GM19025 (cell line): ENCODE results near the gene KIF16B.
A peak's percentile ranks its signal among the peaks of the same experiment; 100 is the strongest.
"Not testable (repeated sequence)": the region's sequence is repeated elsewhere in the genome, so short reads cannot be mapped to it uniquely, and the experiment has no call there.

Source experiments
- ATAC-seq: cut with Tn5 transposase; IDR thresholded peaks from one replicate; pipeline ENCODE4 v1.9.1; 2021; ENCODE audit warnings: mild to moderate bottlenecking, low read depth, moderate library complexity; ENCODE audit not compliant: unreplicated experiment

KIF16B gene

DNA sequence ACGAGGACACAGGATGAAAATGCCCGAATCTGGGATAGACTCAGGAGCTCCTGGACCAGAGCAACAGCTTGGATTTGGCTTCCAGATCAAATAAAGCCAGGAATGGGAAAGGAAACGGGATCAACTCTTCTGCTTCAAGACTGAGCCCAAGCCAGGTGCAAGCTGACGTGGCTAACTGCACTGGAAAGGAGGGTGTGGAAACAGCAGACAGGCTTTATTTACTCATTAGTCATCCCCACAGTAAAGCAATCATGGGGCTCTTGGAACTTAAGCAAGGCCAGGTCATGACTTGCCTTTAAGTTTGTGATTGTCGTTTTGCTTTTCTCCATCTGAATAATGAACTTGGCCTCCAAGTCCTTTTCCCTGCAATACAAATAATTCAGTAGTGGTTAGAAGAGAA, 45.2 kb downstream of the KIF16B start:
- ATAC-seq: no peak

DNA sequence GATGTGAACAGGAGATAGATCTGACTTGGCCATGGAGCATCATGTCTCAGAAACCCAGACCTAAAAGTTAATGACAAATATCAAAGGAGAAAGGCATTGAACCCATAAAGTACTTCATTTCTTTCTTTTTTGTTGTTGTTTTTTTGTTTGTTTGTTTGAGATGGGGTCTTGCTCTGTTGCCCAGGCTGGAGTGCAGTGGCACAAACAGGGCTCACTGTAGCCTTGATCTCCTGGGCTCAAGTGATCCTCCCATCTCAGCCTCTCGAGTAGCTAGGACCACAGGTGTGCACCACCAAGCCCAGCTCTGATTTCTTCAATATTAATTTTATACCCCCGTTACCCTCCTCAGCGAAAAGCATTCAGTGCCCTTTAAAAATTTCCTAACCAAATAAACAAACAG, 45.8 kb downstream of the KIF16B start:
- no peak for ATAC-seq

DNA sequence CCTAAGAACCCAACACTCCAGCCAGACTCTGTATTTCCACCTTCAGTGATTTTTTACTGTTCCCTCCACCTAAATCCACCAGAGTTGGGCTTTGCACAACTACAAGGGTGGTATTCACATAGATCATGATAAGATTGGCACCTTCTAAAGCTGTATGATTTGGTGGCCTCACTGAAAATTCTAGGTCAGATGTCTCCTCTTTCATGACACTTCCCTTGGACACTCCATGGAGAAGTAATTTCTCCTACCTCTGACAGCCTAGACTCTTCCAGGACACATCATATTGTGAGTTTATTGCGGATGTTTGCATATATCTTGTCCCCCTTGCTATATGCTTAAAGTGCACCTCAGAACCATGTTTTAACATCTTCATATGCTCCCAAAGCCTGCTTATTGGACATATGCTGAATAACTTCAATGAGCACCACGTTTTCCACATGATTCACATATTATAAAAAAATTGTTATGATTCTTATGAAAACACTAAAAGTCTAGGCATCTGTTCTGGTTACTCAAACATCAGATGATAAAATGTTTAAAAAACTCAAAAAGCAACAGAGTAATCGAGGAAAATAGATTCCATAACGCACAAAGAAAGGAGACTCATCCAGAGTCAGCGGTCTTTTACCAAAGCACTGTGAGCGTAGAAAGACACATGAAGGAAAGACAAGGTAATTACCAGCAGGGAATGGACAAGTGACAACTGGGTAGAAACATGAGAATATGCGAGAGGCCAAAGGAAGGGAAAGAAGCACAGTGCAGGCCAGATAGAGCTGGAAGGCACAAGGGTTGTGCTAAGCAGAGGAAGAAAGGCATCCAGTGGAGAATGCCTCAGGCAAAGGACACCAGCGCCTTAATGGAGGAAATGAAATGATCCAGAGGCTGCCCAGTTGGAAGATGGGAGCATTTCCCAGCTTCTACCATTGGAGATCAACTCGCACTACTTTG, 46.5 kb downstream of the KIF16B start:
- no peak for ATAC-seq

DNA sequence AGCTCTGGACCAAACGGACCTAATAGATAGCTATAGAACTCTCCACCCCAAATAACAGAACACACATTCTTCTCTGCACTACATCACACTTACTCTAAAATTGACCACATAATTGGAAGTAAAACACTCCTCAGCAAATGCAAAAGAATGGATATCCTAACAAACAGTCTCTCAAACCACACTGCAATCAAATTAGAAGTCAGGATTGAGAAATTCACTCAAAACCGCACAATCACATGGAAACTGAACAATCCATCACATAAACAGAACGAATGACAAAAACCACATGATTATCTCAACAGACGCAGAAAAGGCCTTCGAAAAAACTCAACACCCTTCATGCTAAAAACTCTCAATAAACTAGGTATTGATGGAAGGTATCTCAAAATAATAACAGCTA, 50.6 kb downstream of the KIF16B start:
- not testable (repeated sequence) for ATAC-seq

DNA sequence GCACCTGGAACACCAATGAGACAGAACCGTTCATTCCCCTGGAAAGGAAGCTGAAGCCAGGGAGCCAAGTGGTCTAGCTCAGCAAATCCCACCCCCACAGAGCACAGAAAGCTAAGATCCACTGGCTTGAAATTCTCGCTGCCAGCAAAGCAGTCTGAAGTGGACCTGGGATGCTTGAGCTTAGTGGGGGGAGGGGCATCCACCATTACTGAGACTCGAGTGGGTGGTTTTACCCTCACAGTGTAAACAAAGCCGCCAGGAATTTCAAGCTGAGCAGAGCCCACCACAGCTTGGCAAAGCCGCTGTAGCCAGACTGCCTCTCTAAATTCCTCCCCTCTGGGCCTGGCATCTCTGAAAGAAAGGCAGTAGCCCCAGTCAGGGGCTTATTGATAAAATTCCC, 53.1 kb downstream of the KIF16B start:
- no peak for ATAC-seq

DNA sequence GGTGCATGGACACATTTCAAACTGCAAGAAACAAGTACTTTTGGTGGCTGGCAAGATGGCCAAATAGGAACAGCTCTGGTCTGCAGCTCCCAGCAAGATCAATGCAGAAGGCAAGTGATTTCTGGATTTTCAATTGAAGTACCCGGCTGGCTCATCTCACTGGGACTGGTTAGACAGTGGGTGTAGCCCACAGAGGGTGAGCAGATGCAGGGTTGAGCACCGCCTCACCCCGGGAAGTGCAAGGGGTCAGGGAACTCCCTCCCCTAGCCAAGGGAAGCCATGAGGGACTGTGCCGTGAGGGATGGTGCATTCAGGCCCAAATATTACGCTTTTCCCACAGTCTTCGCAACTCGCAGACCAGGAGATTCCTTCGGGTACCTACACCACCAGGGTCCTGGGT, 53.6 kb downstream of the KIF16B start:
- ATAC-seq: not testable (repeated sequence)

DNA sequence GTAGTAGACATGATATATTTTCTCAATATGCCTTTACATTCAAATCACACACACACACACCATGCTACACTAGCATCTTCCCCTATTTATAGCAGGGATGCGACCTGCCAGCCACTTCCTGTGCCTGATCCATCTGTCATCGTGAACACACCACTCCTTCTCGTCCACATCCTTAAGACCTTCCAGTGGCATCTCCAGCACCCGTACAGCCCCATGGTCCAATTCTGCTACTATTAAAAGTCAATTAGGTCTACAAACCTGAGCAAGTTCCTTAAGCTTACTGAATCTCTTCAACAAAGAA, 54.5 kb downstream of the KIF16B start:
- no peak for ATAC-seq

DNA sequence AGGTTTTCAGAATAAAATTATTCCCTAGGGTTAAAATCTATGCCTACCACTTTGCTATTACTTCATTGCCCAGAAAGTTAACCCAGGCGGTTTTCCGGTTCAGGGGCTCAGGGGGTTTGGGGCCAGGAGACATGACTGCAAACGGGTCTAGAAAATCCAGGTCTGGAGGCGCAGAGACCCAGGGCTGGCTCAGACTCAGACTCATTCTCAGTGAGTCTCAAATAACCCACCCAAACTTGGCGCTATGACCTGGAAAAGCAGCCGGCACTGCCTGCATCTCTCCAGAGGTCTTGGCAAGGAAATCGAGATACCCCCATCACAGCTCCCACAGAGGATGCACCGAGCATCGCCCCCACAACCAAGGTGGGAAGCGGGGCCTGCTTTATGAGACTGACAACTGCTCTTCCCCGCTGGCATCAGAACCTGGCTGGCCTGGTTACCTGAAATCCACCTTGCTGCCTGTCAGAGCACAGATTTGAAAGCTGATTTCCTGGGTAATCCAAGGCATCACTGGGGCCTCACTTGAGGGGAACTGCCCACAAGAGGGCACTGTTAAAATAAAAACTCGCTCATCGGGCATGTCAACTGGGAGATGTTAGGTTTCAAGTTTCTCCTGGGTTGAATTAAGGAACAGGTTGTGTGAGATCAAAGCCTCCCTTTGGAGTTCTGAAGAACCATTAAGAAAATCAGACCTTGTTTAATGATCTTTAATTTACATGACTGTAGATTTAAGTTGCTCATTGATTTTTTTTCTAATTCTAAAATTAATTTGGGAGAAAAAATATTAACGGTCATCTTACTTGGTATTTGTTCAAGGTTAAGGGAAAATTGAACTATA, 55.1 kb downstream of the KIF16B start:
- ATAC-seq: no peak

DNA sequence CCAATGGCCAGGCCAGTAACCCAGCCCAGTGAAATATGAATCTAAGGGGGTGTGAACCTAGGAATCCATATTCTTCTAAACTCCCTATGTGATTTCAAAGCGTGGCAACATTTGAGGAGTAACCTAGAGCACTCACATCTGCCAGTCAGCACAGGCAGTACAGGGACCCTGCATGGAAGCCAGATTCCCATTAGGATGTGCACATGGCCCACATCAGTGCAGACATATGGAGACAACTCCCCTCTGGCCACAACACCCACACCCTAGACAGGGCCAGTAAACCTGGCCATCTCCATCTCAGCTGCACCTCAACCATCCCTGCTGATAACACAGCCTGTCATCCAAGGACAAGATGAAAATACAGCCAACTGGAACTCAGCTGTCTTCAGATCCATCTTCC, 56.5 kb downstream of the KIF16B start:
- ATAC-seq: no peak

DNA sequence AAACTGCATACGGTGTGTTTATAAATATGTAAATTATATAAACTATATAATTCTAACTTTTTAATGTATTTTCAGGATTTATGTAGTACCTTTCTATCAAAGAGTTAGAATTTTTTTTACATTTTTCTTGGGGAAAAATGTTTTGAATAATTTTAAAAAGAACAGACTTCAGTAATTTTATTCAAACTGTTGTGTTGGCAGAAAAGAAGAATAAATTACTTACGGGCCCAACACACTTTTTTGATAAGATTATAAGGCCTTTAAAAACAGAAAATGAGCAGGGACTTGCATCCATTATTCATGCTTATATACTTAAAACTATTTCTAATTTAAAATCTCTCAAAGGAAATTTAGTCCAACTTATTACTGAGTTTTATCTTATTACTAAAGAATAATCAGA, 58.2 kb downstream of the KIF16B start:
- ATAC-seq: no peak

DNA sequence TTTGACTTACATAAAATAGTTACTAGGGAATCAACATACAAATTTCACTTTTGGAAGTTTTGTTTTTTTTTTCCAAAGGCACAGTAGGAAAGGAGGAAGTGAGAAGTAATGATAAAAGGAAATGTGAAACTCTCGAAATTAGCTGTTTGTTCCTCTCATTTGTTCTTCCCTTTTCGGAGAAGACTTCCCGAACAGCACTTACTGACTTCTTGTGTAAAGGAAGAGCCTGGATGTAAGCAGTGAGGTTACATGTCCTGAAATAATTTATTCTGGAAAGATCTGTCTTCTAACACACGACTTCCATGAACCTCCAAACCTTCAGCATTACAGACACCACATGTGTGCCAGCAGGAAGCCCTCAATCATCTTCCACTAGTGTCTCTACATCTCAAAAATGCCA, 59.1 kb downstream of the KIF16B start:
- no peak for ATAC-seq

DNA sequence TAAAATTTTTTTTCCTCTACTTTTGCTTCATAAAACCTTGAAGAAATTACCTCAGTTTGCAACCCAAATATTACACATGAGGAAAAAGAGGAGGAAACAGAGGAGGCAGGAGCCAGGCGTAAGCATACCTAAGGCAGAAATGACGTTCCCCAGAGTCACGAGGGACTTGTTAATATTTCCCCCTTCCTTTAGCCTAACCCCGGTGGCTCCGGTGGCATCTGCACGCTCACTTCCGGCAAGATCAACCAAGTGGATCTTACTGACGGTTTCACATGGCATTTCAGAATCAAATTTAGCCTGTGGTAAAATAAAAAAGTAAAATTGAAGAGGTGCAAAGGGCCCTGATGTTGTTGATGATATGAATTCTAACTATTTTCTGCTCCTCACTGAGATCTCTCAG, 67.4 kb downstream of the KIF16B start:
- ATAC-seq: no peak

DNA sequence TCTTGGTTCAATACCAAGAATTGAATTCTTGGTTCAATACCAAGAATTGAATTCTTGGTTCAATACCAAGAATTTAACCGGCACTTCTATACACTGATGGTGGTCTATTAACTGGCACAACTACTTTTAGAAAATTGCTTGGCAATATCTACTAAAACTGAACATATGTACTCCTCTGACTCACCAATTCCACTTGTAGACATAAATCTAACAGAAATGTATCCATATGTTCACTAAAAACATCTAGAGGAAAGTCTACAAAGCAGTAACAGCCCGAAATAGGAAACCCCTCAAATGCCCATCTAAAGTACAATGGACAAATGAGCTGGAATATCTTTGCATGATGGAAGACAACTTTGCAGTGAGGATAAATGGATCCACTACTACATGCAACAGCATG, 71.9 kb downstream of the KIF16B start:
- no peak for ATAC-seq

DNA sequence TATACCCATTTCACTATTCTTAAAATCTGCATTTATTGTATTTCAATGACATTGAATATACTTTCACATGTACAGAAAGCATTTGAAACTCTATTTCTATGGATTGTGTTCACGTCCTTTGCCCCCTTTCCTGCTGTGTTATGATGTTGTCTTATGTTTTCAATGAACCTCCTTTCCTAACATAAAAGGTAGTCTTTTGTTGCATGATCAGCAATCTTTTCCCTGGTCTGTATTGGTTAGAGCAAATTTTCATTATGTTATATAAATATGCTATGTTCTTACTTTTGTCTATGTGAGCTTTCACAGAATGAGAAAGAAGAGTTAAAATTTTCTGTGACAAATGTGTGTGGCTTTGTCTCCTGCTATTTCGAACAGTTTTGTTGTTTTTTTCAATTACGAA, 73.1 kb downstream of the KIF16B start:
- no peak for ATAC-seq

DNA sequence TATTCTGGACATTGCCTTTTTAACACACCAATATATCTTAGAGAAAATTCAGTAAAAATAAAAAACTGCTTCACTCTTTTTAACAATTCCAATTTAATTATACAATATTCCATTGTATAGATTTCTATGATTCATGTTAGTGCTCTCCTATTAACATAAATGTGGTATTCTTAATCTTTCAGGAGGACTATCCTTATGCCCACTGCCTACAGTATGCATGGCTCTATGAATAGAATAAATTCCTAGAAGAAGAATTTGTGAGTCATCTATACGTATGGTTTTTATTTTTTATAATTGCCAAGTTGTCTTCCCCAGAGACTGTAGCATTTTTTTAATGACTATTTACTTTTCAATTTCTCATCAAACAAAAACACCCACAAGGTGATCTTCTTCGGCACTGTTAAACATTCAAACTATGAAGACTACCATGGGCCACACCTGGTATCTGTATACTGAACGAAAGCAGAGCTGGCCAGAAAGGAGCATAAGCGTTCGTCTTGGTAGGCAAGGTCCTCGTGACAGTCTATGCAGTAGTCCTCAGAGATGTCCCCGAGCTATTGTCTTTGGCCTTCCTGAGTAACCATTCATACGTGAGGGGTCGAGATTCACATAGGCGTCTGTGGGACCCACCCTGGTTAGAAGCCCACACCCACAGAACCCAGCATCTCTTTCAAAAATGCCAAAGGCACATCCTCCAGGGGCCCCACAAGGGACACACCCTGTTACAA, 74.6 kb downstream of the KIF16B start:
- ATAC-seq: no peak

DNA sequence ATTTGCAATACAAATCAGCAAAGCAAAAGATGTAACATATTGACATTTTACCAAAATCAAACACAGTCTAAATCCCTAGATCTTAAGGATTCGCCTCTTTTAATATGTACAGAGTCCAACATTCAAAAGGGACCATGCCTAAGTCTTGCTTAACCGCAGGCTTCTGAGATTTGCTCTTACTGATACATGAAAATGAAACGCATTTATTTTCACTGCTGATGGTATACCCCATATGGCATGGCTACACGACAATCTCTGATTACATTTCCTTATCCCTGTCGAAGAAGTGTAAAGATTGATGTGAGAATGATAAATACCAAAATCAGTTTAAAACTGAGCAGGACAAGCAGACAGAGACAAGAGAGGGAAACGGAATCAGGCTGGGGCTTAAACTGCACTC, 75.4 kb downstream of the KIF16B start:
- ATAC-seq: no peak

DNA sequence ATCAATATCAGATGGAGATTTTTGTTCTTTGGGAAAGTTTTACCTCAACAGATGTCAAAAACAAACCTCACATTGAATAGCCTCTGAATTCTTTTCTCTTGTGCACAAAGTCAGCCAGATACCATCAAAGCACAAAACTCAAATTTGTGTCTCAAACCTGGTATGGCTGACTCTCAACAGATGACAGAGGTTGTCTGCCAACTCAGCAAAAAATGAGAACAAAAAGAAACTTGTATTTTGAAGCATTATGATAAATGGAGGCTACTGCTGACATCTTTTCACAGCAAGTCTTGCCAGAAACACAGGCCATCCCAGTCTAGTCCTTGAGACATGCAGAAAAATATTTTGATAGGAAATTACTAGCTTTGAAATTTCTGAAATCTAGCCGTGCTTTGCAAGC, 79.8 kb downstream of the KIF16B start:
- ATAC-seq: no peak

DNA sequence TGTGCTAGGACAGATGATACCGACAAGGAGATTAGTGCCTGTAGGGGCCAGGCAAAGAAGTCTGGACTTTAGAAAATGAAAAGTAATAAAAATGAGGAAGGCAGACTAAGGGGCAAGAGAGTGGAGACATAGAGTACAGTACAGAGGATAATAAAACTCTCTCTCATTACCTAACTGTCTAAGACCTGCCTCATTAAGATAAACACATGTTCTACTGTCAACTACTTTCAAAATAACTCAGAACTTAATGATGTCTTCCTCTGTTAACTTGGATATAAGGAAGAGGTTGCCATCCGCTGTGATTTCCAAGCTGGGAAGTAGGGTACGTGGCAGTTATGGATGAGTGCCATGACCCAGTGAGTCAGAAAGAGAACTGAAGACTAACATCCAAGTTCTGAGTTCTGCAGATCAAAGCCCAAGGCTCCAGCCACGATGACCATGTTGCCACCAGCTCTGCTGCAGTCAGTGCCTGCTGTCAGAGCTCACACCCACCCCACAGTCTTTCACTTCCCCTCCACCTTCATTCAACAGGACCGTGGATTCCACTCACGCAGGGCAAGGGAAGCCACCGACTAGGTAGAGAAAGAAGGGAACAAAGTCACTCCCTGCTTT, 81.8 kb downstream of the KIF16B start:
- ATAC-seq: peak; percentile 75

DNA sequence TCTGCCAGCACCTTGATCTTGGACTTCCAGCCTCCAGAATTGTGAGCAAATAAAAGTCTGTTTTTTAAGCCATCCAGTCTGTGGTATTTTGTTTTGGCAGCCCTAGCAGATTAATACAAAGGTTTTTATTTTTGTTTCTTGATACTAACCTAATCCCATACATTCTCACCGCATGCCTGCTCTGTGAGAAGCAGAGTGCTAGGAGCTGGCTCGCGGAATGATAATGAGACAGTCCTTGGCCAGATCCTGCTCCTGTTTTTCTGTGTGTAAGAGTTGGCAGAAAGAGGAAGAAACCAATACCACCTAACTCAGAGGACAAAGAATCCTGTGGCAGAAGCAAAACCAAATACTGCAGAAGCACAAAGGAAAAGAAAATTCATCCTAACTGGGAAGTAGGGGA, 82.6 kb downstream of the KIF16B start:
- no peak for ATAC-seq

DNA sequence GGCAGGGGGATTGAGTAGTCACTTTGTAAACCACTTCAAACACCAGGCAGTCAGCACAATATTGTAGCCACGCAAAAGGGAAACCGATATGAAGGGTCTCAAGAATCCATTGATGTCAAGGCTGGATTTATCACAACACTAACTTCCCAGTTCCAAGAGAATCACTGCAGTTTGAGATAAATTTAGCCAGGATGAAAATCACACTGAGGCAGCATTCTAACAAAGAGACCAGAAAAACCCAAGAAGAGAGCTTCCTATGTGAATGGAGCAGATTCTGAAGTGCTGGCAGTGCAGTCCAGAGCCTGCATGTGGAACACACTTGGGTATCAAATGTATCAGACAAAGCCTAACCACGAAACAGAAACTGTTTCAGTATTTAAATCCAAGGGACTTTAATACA, 84.6 kb downstream of the KIF16B start:
- no peak for ATAC-seq

DNA sequence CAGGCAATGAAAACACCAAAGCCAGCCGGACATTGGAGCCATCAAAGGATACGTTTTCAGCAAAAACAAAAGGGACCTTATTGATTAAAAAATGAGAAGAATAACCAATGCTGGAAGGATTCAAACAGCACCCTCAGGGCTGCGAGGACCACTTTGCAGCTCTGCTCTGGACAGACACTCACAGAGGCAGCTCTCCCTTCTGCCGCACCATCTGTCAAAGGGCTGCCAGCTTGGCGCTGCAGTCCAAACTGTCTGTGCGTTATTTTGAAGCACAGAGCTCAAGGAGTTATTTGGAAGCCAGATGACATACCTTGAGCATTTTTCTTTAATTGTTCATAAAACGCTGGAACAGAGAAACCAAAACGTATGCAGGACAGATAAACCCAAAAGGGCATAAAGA, 85.2 kb downstream of the KIF16B start:
- no peak for ATAC-seq
